Tongue (tissue), 3 donors: ENCODE results near the gene HOOK2. TPM values are rescaled to one million over a fixed set of nuclear protein-coding genes. Genes with fewer than 3 reads are reported as not detected.
"Not testable (repeated sequence)": the region's sequence is repeated elsewhere in the genome, so short reads cannot be mapped to it uniquely, and the experiment has no call there.

Experiments used
- DNase-seq: peaks from one replicate; pipeline ENCODE4 v3.0.0-alpha.2; 2015
- small RNA-seq: library from RNA; depleted of rRNA; stranded (forward); fragments of <200 nt; gene quantifications from one replicate; pipeline ENCODE3, GENCODE V24; 2014; ENCODE audit warnings: low replicate concordance
- total RNA-seq: library from RNA; depleted of rRNA; stranded (reverse); fragments of >200 nt; gene quantifications from one replicate; pipeline ENCODE4 v1.2.3, GENCODE V29; 2014

Gene HOOK2
- total RNA-seq, 1 donor from 2014 or later: 68.5 TPM

- peak; percentile 46 for DNase-seq
Observed at GRCh38 chr19:12720851-12721655, 54.3 kb downstream of the HOOK2 start.

GRCh38 chr19:12720296-12720695 is 55.1 kb downstream of the HOOK2 start:
- no peak for DNase-seq

- no peak for DNase-seq
Observed at GRCh38 chr19:12715929-12716328, 59.4 kb downstream of the HOOK2 start.

GRCh38 chr19:12715102-12715501 is 60.2 kb downstream of the HOOK2 start:
- no peak for DNase-seq

- DNase-seq: not testable (repeated sequence)
Observed at GRCh38 chr19:12713304-12713703, 62.0 kb downstream of the HOOK2 start.

Small RNAs within 50 kb of the gene (small RNA-seq; reads per million reads assigned to genes)
- 0.05 reads per million for gene MIR5684

Other genes with a start within 250 kb of the HOOK2 start
- gene ZNF564, start 224.1 kb downstream of the HOOK2 start, total RNA-seq: 13.2 TPM
- 6.1 TPM for gene ZNF490, start 164.7 kb downstream of the HOOK2 start, total RNA-seq
- gene ZNF791, start 164.6 kb downstream of the HOOK2 start, total RNA-seq: 26.3 TPM
- gene MAN2B1, start 108.8 kb downstream of the HOOK2 start, total RNA-seq: 44.5 TPM
- 7.2 TPM for gene WDR83, start 108.7 kb downstream of the HOOK2 start, total RNA-seq
- 64.5 TPM for gene DHPS, start 93.7 kb downstream of the HOOK2 start, total RNA-seq
- gene GNG14, start 87.6 kb downstream of the HOOK2 start, total RNA-seq: not detected
- gene FBXW9, start 78.9 kb downstream of the HOOK2 start, total RNA-seq: 8.0 TPM
- 44.7 TPM for gene TNPO2, start 51.6 kb downstream of the HOOK2 start, total RNA-seq
- gene TRIR, start 40.9 kb downstream of the HOOK2 start, total RNA-seq: 121 TPM
- gene GET3, start 38.1 kb downstream of the HOOK2 start, total RNA-seq: 42.9 TPM
- not detected for gene BEST2, start 23.8 kb downstream of the HOOK2 start, total RNA-seq
- 157 TPM for gene JUNB, start 15.9 kb upstream of the HOOK2 start, total RNA-seq
- 304 TPM for gene PRDX2, start 26.2 kb upstream of the HOOK2 start, total RNA-seq
- not detected for gene THSD8, start 26.5 kb upstream of the HOOK2 start, total RNA-seq
- gene RNASEH2A, start 31.0 kb upstream of the HOOK2 start, total RNA-seq: 10.4 TPM
- not detected for gene RTBDN, start 59.0 kb upstream of the HOOK2 start, total RNA-seq
- gene MAST1, start 63.0 kb upstream of the HOOK2 start, total RNA-seq: 0.92 TPM
- gene DNASE2, start 105.9 kb upstream of the HOOK2 start, total RNA-seq: 9.1 TPM
- gene KLF1, start 111.6 kb upstream of the HOOK2 start, total RNA-seq: 1.6 TPM
- gene GCDH, start 115.6 kb upstream of the HOOK2 start, total RNA-seq: 46.5 TPM
- not detected for gene SYCE2, start 143.7 kb upstream of the HOOK2 start, total RNA-seq
- gene FARSA, start 158.2 kb upstream of the HOOK2 start, total RNA-seq: 36.9 TPM
- 383 TPM for gene CALR, start 163.1 kb upstream of the HOOK2 start, total RNA-seq
- 77.8 TPM for gene RAD23A, start 170.3 kb upstream of the HOOK2 start, total RNA-seq
- gene GADD45GIP1, start 181.7 kb upstream of the HOOK2 start, total RNA-seq: 30.1 TPM
- gene DAND5, start 194.0 kb upstream of the HOOK2 start, total RNA-seq: not detected
- gene NFIX, start 219.9 kb upstream of the HOOK2 start, total RNA-seq: 144 TPM